BE2C (cell line): ENCODE data around the gene MRPL58.

ENCODE experiments used
- DNase-seq: peaks from one replicate; pipeline ENCODE4 v3.0.0-alpha.2; 2020
- H3K27me3 ChIP-seq: fragments of 250-450 bp; sonication (Bioruptor Pico); 2 replicates; pipeline ENCODE4 v1.5.1; 2020; ENCODE audit warnings: mild to moderate bottlenecking
- H3K36me3 ChIP-seq: fragments of 250-450 bp; sonication (Bioruptor Pico); 2 replicates; pipeline ENCODE4 v1.5.1; 2020; ENCODE audit warnings: mild to moderate bottlenecking
- H3K4me1 ChIP-seq: fragments of 250-450 bp; sonication (Bioruptor Pico); 2 replicates; pipeline ENCODE4 v1.5.1; 2020
- H3K4me3 ChIP-seq: 2 replicates; pipeline ENCODE4 v1.5.1; 2011; ENCODE audit warnings: low read depth, low read length
- H3K9me3 ChIP-seq: fragments of 250-450 bp; sonication (Bioruptor Pico); 2 replicates; pipeline ENCODE4 v1.5.1; 2020
- TF ChIP-seq, protein P1 (sequence below): IDR thresholded peaks from 2 replicates; pipeline ENCODE4 v1.5.1; 2012; ENCODE audit warnings: mild to moderate bottlenecking, low read depth, low read length

MRPL58 gene

GRCh38 chr17:75064040-75064439, 51.6 kb downstream of the MRPL58 start:
- Histone ChIP-seq H3K9me3 (no peaks in the 10 kb centered on the region), H3K4me1 (no peaks in the 10 kb centered on the region), H3K27me3 (no peaks in the 10 kb centered on the region), H3K4me3 (no peak overlapping the region), H3K36me3 (peaks cover 33% of the 10 kb centered on the region)
- DNase-seq, result no peak
- TF ChIP-seq, protein P1, sequence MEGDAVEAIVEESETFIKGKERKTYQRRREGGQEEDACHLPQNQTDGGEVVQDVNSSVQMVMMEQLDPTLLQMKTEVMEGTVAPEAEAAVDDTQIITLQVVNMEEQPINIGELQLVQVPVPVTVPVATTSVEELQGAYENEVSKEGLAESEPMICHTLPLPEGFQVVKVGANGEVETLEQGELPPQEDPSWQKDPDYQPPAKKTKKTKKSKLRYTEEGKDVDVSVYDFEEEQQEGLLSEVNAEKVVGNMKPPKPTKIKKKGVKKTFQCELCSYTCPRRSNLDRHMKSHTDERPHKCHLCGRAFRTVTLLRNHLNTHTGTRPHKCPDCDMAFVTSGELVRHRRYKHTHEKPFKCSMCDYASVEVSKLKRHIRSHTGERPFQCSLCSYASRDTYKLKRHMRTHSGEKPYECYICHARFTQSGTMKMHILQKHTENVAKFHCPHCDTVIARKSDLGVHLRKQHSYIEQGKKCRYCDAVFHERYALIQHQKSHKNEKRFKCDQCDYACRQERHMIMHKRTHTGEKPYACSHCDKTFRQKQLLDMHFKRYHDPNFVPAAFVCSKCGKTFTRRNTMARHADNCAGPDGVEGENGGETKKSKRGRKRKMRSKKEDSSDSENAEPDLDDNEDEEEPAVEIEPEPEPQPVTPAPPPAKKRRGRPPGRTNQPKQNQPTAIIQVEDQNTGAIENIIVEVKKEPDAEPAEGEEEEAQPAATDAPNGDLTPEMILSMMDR, result no peak

- H3K27me3 ChIP-seq, result no peaks in the 10 kb centered on the region
- TF ChIP-seq, protein P1, result no peak
- H3K4me1 ChIP-seq, result no peaks in the 10 kb centered on the region
- no peak overlapping the region for H3K4me3 ChIP-seq
- H3K36me3 ChIP-seq, result peaks cover 31% of the 10 kb centered on the region
- no peak for DNase-seq
- no peaks in the 10 kb centered on the region for H3K9me3 ChIP-seq
Observed at GRCh38 chr17:75064460-75064859, 52.0 kb downstream of the MRPL58 start.

DNA sequence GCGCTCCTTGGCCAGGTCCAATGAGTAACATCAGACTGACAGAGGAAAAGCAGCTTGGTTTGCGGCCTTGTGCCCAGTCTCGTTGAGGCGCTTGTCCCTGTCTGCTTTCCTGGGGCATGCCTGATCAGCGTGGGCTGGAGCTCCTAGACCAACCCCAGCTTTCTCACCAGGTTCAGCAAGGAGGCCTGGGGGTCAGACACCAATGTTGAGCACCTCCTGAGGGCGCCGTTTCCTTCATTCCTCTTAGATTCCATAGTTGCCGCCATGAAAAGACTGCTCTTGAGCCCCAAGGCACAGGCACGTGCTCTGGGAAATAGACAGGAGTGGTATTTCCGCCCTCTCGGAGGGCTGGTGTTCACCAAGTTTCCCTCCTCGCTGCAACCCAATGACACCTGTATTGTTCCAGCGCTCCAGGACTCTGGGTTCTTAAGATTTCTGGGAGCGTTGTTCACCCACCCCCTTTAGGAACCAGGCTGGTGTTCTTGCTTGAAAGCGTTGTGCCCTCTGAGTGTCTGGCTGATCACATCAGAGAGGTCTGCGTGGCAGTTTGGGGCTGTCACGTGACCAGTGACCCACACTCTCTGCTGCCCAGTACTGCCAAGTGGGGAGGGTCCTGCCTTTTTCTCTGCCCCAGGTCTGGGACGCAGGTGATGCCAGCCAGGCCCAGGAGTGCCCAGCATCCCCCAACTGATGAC, 52.5 kb downstream of the MRPL58 start:
- Histone ChIP-seq H3K4me3 (no peak overlapping the region), H3K9me3 (no peaks in the 10 kb centered on the region), H3K27me3 (no peaks in the 10 kb centered on the region), H3K36me3 (peaks cover 26% of the 10 kb centered on the region), H3K4me1 (no peaks in the 10 kb centered on the region)
- no peak for DNase-seq
- TF ChIP-seq, protein P1, result no peak

- TF ChIP-seq, protein P1, result no peak
- DNase-seq, result no peak
Observed at GRCh38 chr17:75065562-75066151, 53.2 kb downstream of the MRPL58 start.

GRCh38 chr17:75067856-75068255, 55.4 kb downstream of the MRPL58 start:
- H3K4me3 ChIP-seq, result no peak overlapping the region

More at GRCh38 chr17:75065562-75066151, 53.2 kb downstream of the MRPL58 start:
- Histone ChIP-seq H3K4me1 (no peaks in the 10 kb centered on the region), H3K4me3 (no peak overlapping the region), H3K9me3 (no peaks in the 10 kb centered on the region), H3K27me3 (no peaks in the 10 kb centered on the region), H3K36me3 (peaks cover 19% of the 10 kb centered on the region)

More at GRCh38 chr17:75067856-75068255, 55.4 kb downstream of the MRPL58 start:
- H3K4me1 ChIP-seq, result no peaks in the 10 kb centered on the region
- H3K27me3 ChIP-seq, result no peaks in the 10 kb centered on the region
- H3K9me3 ChIP-seq, result no peaks in the 10 kb centered on the region
- TF ChIP-seq, protein P1, result no peak
- peaks cover 7% of the 10 kb centered on the region for H3K36me3 ChIP-seq
- DNase-seq, result no peak
